Measurements from ENCODE around the gene ABCD1. TPM values are rescaled to one million over a fixed set of nuclear protein-coding genes. Genes with fewer than 3 reads are reported as not detected.

ABCD1 gene
- total RNA-seq, 2 experiments from 2014 or later: 8.6 to 9.2 TPM

DNA sequence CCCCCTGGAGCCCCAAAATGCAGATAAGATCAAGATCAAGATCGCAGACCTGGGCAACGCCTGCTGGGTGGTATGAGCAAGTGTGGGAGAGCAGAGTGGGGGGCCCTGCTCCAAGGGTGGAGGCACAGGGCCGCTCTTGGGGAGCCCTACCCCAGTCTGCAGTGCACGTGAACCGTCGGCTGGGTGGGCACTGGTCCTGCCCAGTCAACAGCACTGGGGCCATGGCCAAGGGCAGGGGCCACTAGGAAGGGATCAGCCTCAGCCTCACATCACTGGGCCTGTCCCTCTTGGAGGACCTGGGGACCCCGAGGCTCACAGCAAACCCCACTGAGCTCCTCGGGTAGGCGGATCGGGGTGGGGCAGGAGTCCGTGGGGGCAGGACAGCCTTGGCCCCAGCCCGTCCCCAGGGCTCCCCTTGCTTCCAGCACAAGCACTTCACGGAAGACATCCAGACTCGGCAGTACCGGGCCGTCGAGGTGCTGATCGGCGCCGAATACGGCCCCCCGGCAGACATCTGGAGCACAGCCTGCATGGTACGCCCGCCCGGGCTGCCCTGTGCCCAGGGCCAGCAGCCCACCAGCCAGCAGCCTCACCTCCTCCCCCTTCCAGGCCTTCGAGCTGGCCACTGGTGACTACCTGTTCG, 59.8 kb downstream of the ABCD1 start:
- Mint-ChIP-seq H3K9me3 (no peaks in the 10 kb centered on the region), H3K4me1 (ENCODE audit: low read depth) (peaks cover 5% of the 10 kb centered on the region), H3K36me3 (ENCODE audit: low read depth) (peaks cover 8% of the 10 kb centered on the region), H3K27me3 (peaks cover 5% of the 10 kb centered on the region), H3K4me3 (no peak overlapping the region), H3K27ac (no peak overlapping the region)
- Histone ChIP-seq H3K27me3 (ENCODE audit: control insufficient read depth in 1 of 2, insufficient read depth in 2 of 2, low read length in 2 of 2) (peaks cover 0 to 4% of the 10 kb centered on the region in 2 experiments), H3K4me1 (ENCODE audit: insufficient read depth, low read length) (no peaks in the 10 kb centered on the region), H3K4me3 (ENCODE audit: low read length) (no peak overlapping the region), H3K36me3 (ENCODE audit: insufficient read depth, low read length) (peaks cover 22% of the 10 kb centered on the region), H3K27ac (ENCODE audit: low read depth in 1 of 2, low read length in 2 of 2) (no peak overlapping the region), H3K9me3 (ENCODE audit: control insufficient read depth in 1 of 2, insufficient read depth in 1 of 2, low read length in 2 of 2) (peaks cover 0 to 6% of the 10 kb centered on the region in 2 experiments)
- DNase-seq (no peak), ATAC-seq (ENCODE audit: poor library complexity) (no peak)
- ChIA-PET CTCF (no interaction called here), POLR2A (no interaction called here)
- TF ChIP-seq, protein P1, sequence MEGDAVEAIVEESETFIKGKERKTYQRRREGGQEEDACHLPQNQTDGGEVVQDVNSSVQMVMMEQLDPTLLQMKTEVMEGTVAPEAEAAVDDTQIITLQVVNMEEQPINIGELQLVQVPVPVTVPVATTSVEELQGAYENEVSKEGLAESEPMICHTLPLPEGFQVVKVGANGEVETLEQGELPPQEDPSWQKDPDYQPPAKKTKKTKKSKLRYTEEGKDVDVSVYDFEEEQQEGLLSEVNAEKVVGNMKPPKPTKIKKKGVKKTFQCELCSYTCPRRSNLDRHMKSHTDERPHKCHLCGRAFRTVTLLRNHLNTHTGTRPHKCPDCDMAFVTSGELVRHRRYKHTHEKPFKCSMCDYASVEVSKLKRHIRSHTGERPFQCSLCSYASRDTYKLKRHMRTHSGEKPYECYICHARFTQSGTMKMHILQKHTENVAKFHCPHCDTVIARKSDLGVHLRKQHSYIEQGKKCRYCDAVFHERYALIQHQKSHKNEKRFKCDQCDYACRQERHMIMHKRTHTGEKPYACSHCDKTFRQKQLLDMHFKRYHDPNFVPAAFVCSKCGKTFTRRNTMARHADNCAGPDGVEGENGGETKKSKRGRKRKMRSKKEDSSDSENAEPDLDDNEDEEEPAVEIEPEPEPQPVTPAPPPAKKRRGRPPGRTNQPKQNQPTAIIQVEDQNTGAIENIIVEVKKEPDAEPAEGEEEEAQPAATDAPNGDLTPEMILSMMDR (IDR thresholded peaks at IDR 0.05): no peak
- intact Hi-C loops (cut with DNase I, micrococcal nuclease): no loop called here

DNA sequence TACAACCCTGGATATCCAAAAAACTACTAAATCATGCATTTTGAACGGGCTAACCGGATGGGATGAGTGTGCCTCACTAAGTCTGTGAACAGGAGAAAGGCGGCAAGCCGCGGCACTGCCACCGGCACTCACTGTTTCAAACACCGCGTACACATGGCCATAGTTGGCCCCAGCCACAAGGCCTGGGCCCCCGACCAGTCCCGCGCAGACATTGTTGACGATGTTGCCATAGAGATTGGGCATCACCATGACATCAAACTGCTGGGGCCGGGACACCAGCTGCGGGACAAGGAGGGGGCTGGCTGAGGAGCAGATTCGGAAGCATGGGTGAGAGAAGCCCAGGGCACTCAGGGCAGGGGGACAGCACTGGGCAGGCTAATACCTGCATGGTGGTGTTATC, 62.0 kb downstream of the ABCD1 start:
- CTCF ChIA-PET: no interaction called here

DNA sequence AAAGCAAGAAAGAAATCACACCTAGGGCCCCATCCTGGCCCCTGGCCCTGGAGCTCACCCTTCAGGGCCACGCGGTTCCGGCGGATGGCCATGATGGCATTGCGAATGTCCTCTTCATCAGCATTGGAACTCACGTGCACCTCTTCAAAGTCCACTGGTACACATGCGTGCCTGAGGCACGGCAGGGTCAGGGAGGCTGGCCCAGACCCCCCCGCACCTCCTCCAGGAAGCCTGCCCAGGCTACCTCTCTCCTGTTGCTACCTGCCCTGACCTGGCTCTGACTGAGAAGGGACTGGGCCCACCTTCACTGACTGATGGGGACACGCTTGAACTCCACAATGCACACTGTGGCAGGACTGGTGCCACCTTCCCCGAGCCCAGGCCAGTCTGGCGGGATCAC, 65.0 kb downstream of the ABCD1 start:
- H3K4me3 ChIP-seq (ENCODE audit: low read length): no peak overlapping the region
- H3K9me3 Mint-ChIP-seq: no peaks in the 10 kb centered on the region
- H3K36me3 ChIP-seq (ENCODE audit: insufficient read depth, low read length): peaks cover 26% of the 10 kb centered on the region
- intact Hi-C loops (cut with DNase I, micrococcal nuclease): loop anchor here in 1 of 2 experiments (5.0 kb wide), 1 partner anchor 62 kb away; no protein-coding TSS in a partner anchor
- no peak overlapping the region for H3K4me3 Mint-ChIP-seq
- ATAC-seq (ENCODE audit: poor library complexity) (no peak), DNase-seq (no peak)
- H3K36me3 Mint-ChIP-seq (ENCODE audit: low read depth): peaks cover 22% of the 10 kb centered on the region
- H3K4me1 Mint-ChIP-seq (ENCODE audit: low read depth): peaks cover 9% of the 10 kb centered on the region
- no peak overlapping the region for H3K27ac Mint-ChIP-seq
- no peaks in the 10 kb centered on the region for H3K27me3 ChIP-seq (ENCODE audit: control insufficient read depth in 1 of 2, insufficient read depth in 2 of 2, low read length in 2 of 2)
- H3K27ac ChIP-seq (ENCODE audit: low read depth in 1 of 2, low read length in 2 of 2): no peak overlapping the region
- ChIA-PET POLR2A (no interaction called here), CTCF (no interaction called here)
- H3K27me3 Mint-ChIP-seq: no peaks in the 10 kb centered on the region
- H3K4me1 ChIP-seq (ENCODE audit: insufficient read depth, low read length): peaks cover 24% of the 10 kb centered on the region
- no peaks in the 10 kb centered on the region for H3K9me3 ChIP-seq (ENCODE audit: control insufficient read depth in 1 of 2, insufficient read depth in 1 of 2, low read length in 2 of 2)
- TF ChIP-seq, protein P1 (IDR thresholded peaks at IDR 0.05): no peak

More for the DNA sequence above, 62.0 kb downstream of the ABCD1 start:
- POLR2A ChIA-PET: no interaction called here
- Mint-ChIP-seq H3K9me3 (no peaks in the 10 kb centered on the region), H3K27ac (no peak overlapping the region), H3K4me3 (no peak overlapping the region), H3K27me3 (no peaks in the 10 kb centered on the region), H3K4me1 (ENCODE audit: low read depth) (no peaks in the 10 kb centered on the region), H3K36me3 (ENCODE audit: low read depth) (peaks cover 11% of the 10 kb centered on the region)
- DNase-seq (no peak), ATAC-seq (ENCODE audit: poor library complexity) (no peak)
- peaks cover 26% of the 10 kb centered on the region for H3K36me3 ChIP-seq (ENCODE audit: insufficient read depth, low read length)
- no peaks in the 10 kb centered on the region for H3K9me3 ChIP-seq (ENCODE audit: control insufficient read depth in 1 of 2, insufficient read depth in 1 of 2, low read length in 2 of 2)
- TF ChIP-seq, protein P1 (IDR thresholded peaks at IDR 0.05): no peak
- H3K4me1 ChIP-seq (ENCODE audit: insufficient read depth, low read length): peaks cover 4% of the 10 kb centered on the region
- no peak overlapping the region for H3K27ac ChIP-seq (ENCODE audit: low read depth in 1 of 2, low read length in 2 of 2)
- H3K27me3 ChIP-seq (ENCODE audit: control insufficient read depth in 1 of 2, insufficient read depth in 2 of 2, low read length in 2 of 2): no peaks in the 10 kb centered on the region
- no peak overlapping the region for H3K4me3 ChIP-seq (ENCODE audit: low read length)
- intact Hi-C loops (cut with DNase I, micrococcal nuclease): no loop called here

All from CD4-positive, alpha-beta T cell (primary cell).